ENCODE data around the gene PALMD.

PALMD gene

GRCh38 chr1:99601709-99602403 is 44.1 kb upstream of the PALMD start:
- TF ChIP-seq, protein P1, sequence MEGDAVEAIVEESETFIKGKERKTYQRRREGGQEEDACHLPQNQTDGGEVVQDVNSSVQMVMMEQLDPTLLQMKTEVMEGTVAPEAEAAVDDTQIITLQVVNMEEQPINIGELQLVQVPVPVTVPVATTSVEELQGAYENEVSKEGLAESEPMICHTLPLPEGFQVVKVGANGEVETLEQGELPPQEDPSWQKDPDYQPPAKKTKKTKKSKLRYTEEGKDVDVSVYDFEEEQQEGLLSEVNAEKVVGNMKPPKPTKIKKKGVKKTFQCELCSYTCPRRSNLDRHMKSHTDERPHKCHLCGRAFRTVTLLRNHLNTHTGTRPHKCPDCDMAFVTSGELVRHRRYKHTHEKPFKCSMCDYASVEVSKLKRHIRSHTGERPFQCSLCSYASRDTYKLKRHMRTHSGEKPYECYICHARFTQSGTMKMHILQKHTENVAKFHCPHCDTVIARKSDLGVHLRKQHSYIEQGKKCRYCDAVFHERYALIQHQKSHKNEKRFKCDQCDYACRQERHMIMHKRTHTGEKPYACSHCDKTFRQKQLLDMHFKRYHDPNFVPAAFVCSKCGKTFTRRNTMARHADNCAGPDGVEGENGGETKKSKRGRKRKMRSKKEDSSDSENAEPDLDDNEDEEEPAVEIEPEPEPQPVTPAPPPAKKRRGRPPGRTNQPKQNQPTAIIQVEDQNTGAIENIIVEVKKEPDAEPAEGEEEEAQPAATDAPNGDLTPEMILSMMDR (IDR thresholded peaks at IDR 0.05; ENCODE audit: control extremely low read depth, extremely low read depth, low read depth, missing control alignments), result no peak
- POLR2A ChIA-PET, result no interaction called here
- CTCF ChIA-PET, result interaction anchor here (0.7 to 1.5 kb wide), 2 partner anchors 10 to 57 kb away, joined by 3 to 5 read pairs; no protein-coding TSS in a partner anchor

DNA sequence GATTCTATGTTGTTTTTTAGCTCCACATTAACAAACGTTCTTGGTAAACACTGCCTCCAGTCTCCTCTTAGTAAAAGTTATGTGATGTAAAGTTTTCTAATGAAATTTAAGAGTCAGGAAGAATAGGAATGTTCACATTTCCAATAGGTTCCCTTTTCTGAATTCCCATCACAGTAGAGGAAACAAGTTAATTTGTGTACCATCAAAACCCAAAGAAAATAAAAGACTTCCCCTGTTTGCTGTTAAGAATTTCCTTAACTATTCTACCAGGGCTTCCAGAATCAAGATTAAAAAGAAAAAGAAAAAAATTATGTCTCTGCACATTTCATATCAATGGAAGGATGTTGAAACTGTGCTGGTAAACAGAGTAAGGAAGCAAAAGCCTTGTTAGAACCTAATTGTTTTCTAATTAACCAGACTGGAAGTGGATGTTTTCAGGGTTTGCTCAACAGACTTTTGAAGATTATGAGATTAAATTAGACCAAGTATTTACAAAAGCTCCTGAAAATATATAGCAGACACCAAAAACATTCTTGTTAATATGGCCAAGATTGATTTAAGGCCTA is 43.4 kb upstream of the PALMD start:
- ChIA-PET CTCF (interaction anchor here (0.7 to 1.5 kb wide), 2 partner anchors 9 to 57 kb away, joined by 3 to 5 read pairs; no protein-coding TSS in a partner anchor), POLR2A (no interaction called here)
- TF ChIP-seq, protein P1 (IDR thresholded peaks at IDR 0.05; ENCODE audit: control extremely low read depth, extremely low read depth, low read depth, missing control alignments), result no peak
- no peak for DNase-seq (ENCODE audit: extremely low spot score)

More at GRCh38 chr1:99601709-99602403, 44.1 kb upstream of the PALMD start:
- no peak for DNase-seq (ENCODE audit: extremely low spot score)

DNA sequence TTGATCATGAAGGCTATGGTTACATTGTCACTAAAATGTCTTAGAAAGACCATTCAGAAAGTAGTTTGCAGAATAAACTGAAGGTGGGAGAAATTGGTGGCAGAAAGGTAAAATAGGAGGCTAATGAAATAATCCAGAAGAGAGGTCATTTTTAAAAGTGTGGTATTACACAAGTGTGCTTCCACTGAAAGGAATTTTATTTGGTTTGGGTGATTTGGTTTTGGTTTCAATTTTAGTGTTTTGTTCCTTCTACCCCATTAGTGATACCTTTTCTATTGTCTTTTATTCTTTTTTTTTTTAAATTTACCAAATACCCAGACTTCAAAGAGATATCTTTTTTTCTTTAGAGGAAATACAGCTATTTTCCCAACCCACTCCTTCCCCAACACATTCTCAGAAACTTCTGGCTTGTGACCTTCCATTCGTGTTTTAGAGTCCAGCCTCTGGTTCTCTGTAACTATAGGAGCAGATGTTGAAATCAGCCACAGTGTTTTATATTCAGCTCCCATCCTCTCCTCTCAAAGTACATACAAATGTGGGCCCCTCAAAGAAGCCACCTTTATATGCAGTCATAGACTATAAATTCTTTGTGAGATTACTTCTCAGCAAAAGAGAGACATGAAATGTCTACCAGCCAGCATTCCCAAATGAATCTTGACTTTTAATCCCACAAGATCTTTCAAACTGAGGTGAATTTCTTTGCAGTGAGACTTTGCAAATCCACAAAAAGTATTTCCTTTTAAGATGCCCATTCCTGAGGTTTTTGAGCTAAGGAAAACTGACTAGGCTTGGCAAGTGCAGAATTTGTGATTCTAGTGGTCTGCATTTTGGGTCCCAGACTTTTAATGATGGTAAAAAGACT is 42.0 kb upstream of the PALMD start:
- TF ChIP-seq, protein P1 (IDR thresholded peaks at IDR 0.05; ENCODE audit: control extremely low read depth, extremely low read depth, low read depth, missing control alignments), result no peak
- POLR2A ChIA-PET, result no interaction called here
- CTCF ChIA-PET, result no interaction called here
- no peak for DNase-seq (ENCODE audit: extremely low spot score)

GRCh38 chr1:99606306-99606705 is 39.6 kb upstream of the PALMD start:
- ChIA-PET POLR2A (no interaction called here), CTCF (interaction anchor here (1.0 kb wide), 1 partner anchor 11 kb away, joined by 3 read pairs; no protein-coding TSS in a partner anchor)
- no peak for DNase-seq (ENCODE audit: extremely low spot score)
- TF ChIP-seq, protein P1 (IDR thresholded peaks at IDR 0.05; ENCODE audit: control extremely low read depth, extremely low read depth, low read depth, missing control alignments), result no peak

GRCh38 chr1:99607590-99607989 is 38.3 kb upstream of the PALMD start:
- CTCF ChIA-PET, result interaction anchor here (2.3 kb wide), 1 partner anchor 27 kb away, joined by 7 read pairs; no protein-coding TSS in a partner anchor
- TF ChIP-seq, protein P1 (IDR thresholded peaks at IDR 0.05; ENCODE audit: control extremely low read depth, extremely low read depth, low read depth, missing control alignments), result no peak
- POLR2A ChIA-PET, result no interaction called here
- DNase-seq (ENCODE audit: extremely low spot score), result no peak

- CTCF ChIA-PET, result interaction anchor here (1.6 to 2.3 kb wide), 2 partner anchors 10 to 27 kb away, joined by 5 to 7 read pairs; no protein-coding TSS in a partner anchor
- DNase-seq (ENCODE audit: extremely low spot score), result no peak
- POLR2A ChIA-PET, result no interaction called here
- TF ChIP-seq, protein P1 (IDR thresholded peaks at IDR 0.05; ENCODE audit: control extremely low read depth, extremely low read depth, low read depth, missing control alignments), result no peak
Measured at GRCh38 chr1:99608058-99608457, 37.9 kb upstream of the PALMD start.
